Measurements from ENCODE around the gene BMP7.

The BMP7 gene

GRCh38 chr20:57310821-57311514 lies 44.5 kb upstream of the BMP7 start:
- H3K4me3 ChIP-seq (replicated peaks; ENCODE audit: low read depth, low read length) = no peak overlapping the region
- no peak for TF ChIP-seq CTCF (IDR thresholded peaks at IDR 0.05; ENCODE audit: low read depth, low read length, missing control alignments)
- no peak for DNase-seq (ENCODE audit: extremely low read depth, low read depth)

DNA sequence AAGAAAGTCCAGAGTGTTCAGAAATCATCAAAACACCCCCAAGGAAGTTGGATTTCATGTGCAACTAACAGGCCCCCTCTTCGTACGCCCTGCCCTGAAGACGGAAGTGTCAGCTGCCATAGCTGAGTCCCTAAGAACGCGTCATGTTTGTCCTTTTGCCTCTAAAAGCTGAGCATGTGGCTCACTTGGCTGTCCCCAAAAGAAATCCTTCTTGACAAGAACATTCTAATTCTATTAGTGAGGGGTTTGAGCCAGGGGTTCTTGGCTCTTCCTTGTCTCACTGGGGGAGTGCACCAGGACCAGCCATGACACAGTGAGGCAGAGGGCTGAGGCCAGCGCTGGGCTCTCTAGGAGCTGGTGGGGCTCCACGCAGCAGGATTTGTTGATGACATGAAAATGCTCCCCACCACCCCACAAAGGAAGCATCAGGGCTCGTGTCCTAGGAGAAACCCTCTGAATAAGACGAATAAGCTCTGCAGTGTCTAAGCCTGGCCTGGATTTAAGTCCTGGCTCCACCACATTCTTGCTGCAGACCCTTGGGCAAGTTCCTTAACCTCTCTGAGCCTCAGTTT lies 43.2 kb upstream of the BMP7 start:
- TF ChIP-seq CTCF (IDR thresholded peaks at IDR 0.05; ENCODE audit: low read depth, low read length, missing control alignments) = no peak
- H3K4me3 ChIP-seq (replicated peaks; ENCODE audit: low read depth, low read length) = no peak overlapping the region
- DNase-seq (ENCODE audit: extremely low read depth, low read depth) = no peak

DNA sequence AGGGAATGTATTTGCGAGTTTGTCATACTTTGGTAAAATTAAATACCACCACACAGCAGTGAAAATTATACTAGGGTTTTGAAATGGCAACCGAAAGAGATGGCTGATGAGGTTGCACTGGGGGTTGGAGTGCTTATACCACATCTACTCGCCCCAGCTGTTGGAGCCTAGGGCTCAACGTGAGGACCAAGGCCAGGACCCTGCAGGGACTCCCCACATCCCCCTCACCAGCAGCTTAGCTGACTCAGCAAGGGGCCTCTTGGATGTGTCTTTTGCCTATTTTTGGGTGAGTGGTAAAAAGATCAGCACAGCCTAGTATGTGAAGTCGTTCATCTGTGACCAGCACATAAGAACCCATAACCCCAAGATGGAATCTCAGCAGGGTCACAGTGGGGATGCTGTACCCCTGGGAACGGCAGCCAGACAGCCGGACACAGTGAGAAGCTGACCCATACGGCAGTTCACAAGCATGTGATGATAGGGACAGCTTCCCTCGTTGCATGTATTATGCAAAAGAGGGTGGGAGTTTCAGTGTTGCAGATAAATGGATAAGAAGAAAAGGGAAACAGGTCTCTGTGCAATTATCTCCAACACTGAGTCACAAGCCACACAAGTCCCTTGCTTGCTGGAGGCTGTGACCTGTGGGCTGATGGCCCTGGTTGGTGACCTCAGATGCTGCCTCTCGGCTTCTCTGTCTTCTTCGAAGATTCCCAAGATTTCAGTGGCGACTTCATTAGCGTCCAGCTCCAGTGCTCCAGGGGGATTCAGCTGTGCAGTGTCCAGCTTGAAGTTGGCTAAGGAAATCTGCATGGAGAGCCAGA lies 42.2 kb upstream of the BMP7 start:
- DNase-seq (ENCODE audit: extremely low read depth, low read depth) = no peak
- TF ChIP-seq CTCF (IDR thresholded peaks at IDR 0.05; ENCODE audit: low read depth, low read length, missing control alignments) = no peak
- no peak overlapping the region for H3K4me3 ChIP-seq (replicated peaks; ENCODE audit: low read depth, low read length)

GRCh38 chr20:57306747-57307146 lies 40.3 kb upstream of the BMP7 start:
- DNase-seq (ENCODE audit: extremely low read depth, low read depth) = no peak
- H3K4me3 ChIP-seq (replicated peaks; ENCODE audit: low read depth, low read length) = no peak overlapping the region
- no peak for TF ChIP-seq CTCF (IDR thresholded peaks at IDR 0.05; ENCODE audit: low read depth, low read length, missing control alignments)

- TF ChIP-seq CTCF (IDR thresholded peaks at IDR 0.05; ENCODE audit: low read depth, low read length, missing control alignments) = no peak
- H3K4me3 ChIP-seq (replicated peaks; ENCODE audit: low read depth, low read length) = no peak overlapping the region
- DNase-seq (ENCODE audit: extremely low read depth, low read depth) = no peak
Measured at GRCh38 chr20:57301026-57301425, 34.6 kb upstream of the BMP7 start.

DNA sequence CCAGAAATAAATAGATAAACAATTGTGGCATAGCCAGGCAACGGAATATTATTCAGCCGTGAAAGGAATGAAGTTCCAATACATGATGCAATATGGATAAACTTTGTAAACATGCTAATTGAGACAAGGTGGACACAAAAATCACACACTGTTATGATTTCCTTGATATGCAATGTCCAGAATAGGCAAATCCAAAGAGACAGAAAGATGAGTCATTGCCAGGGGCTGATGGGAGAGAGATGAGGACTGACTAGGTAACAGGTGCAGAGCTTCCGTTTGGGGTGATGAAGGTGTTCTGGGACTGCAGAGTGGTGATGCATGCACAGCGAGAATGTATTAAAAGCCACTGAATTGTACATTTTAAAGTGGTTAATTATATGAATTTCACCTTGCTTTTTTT lies 32.0 kb upstream of the BMP7 start:
- no peak for TF ChIP-seq CTCF (IDR thresholded peaks at IDR 0.05; ENCODE audit: low read depth, low read length, missing control alignments)
- H3K4me3 ChIP-seq (replicated peaks; ENCODE audit: low read depth, low read length) = no peak overlapping the region

More for the DNA sequence above, 32.0 kb upstream of the BMP7 start:
- peak; percentile 6 for DNase-seq (ENCODE audit: extremely low read depth, low read depth)

Measured in HFF-Myc (cell line).